Measurements from ENCODE around the gene HSPA12B.

Gene HSPA12B

DNA sequence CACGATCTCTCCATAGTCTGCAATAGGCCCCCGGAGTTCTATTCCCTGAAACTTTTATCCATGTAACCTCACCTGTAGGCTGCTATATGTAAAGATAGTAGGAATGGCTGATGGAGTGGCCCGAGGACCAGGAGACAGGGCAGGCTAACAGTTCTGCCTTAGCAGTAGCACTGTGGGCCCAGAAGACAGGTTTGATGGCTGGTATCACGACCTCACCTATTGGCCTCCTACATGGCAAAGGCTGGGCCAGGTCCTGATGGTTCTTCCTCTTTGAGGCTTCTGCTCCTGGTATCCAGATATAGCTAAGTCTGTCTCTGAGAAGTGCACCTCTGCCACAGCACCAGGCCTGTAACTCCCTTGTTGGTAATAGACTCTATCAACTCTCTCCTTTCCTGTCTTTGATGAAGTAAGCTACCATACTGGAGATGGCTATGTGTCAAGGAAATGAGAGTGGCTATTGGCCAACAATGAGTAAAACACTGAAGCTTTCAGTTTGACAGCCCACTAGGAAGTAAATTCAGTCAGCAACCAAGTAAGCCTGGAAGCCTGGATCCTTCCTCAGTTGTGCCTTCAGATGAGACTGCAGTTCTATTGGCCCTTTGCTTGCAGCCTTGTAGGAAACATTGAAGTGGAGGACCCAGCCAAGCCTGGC is 43.1 kb downstream of the HSPA12B start (continued):
- TF ChIP-seq, protein P1, sequence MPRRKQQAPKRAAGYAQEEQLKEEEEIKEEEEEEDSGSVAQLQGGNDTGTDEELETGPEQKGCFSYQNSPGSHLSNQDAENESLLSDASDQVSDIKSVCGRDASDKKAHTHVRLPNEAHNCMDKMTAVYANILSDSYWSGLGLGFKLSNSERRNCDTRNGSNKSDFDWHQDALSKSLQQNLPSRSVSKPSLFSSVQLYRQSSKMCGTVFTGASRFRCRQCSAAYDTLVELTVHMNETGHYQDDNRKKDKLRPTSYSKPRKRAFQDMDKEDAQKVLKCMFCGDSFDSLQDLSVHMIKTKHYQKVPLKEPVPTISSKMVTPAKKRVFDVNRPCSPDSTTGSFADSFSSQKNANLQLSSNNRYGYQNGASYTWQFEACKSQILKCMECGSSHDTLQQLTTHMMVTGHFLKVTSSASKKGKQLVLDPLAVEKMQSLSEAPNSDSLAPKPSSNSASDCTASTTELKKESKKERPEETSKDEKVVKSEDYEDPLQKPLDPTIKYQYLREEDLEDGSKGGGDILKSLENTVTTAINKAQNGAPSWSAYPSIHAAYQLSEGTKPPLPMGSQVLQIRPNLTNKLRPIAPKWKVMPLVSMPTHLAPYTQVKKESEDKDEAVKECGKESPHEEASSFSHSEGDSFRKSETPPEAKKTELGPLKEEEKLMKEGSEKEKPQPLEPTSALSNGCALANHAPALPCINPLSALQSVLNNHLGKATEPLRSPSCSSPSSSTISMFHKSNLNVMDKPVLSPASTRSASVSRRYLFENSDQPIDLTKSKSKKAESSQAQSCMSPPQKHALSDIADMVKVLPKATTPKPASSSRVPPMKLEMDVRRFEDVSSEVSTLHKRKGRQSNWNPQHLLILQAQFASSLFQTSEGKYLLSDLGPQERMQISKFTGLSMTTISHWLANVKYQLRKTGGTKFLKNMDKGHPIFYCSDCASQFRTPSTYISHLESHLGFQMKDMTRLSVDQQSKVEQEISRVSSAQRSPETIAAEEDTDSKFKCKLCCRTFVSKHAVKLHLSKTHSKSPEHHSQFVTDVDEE (CRISPR knock-in tag; IDR thresholded peaks at IDR 0.05) = no peak
- TF ChIP-seq ZNF565 (CRISPR knock-in tag; conservative IDR thresholded peaks at IDR 0.05; ENCODE audit: low read depth) (no peak), ZNF8 (CRISPR knock-in tag; IDR thresholded peaks at IDR 0.05) (no peak), RARB (CRISPR knock-in tag; IDR thresholded peaks at IDR 0.05) (no peak), SNAI2 (CRISPR knock-in tag; IDR thresholded peaks at IDR 0.05) (no peak)
- TF ChIP-seq, protein P2, sequence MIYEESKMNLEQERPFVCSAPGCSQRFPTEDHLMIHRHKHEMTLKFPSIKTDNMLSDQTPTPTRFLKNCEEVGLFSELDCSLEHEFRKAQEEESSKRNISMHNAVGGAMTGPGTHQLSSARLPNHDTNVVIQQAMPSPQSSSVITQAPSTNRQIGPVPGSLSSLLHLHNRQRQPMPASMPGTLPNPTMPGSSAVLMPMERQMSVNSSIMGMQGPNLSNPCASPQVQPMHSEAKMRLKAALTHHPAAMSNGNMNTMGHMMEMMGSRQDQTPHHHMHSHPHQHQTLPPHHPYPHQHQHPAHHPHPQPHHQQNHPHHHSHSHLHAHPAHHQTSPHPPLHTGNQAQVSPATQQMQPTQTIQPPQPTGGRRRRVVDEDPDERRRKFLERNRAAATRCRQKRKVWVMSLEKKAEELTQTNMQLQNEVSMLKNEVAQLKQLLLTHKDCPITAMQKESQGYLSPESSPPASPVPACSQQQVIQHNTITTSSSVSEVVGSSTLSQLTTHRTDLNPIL (CRISPR knock-in tag; IDR thresholded peaks at IDR 0.05; ENCODE audit: low read depth) = no peak

DNA sequence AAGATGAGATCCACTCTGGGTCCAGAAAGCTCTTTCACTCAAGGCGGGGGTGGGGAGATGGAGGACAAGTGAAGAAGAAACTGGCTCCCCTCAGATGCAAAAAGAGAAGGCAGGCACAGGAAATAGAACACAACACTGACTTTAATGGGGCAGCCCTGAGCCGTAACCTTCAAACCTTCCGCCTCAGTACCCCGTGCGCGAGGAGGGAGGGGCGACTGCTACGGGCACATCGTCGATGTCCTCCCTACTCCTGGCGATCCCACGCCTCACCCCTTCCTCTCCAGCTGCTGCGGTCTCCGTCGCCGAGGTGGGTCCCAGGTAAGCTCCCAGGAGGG is 44.9 kb downstream of the HSPA12B start:
- no peak for ATAC-seq
- no peak for TF ChIP-seq PPARA (CRISPR knock-in tag; IDR thresholded peaks at IDR 0.05; ENCODE audit: borderline replicate concordance)
- no peak for TF ChIP-seq ZNF70 (CRISPR knock-in tag; IDR thresholded peaks at IDR 0.05)
- TF ChIP-seq ZNF8 (CRISPR knock-in tag; IDR thresholded peaks at IDR 0.05) = no peak
- no peak for TF ChIP-seq ARNTL (CRISPR knock-in tag; IDR thresholded peaks at IDR 0.05; ENCODE audit: borderline replicate concordance, low read depth)
- TF ChIP-seq, protein P3, sequence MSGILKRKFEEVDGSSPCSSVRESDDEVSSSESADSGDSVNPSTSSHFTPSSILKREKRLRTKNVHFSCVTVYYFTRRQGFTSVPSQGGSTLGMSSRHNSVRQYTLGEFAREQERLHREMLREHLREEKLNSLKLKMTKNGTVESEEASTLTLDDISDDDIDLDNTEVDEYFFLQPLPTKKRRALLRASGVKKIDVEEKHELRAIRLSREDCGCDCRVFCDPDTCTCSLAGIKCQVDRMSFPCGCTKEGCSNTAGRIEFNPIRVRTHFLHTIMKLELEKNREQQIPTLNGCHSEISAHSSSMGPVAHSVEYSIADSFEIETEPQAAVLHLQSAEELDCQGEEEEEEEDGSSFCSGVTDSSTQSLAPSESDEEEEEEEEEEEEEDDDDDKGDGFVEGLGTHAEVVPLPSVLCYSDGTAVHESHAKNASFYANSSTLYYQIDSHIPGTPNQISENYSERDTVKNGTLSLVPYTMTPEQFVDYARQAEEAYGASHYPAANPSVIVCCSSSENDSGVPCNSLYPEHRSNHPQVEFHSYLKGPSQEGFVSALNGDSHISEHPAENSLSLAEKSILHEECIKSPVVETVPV (CRISPR knock-in tag; IDR thresholded peaks at IDR 0.05) = no peak
- TF ChIP-seq, protein P4, sequence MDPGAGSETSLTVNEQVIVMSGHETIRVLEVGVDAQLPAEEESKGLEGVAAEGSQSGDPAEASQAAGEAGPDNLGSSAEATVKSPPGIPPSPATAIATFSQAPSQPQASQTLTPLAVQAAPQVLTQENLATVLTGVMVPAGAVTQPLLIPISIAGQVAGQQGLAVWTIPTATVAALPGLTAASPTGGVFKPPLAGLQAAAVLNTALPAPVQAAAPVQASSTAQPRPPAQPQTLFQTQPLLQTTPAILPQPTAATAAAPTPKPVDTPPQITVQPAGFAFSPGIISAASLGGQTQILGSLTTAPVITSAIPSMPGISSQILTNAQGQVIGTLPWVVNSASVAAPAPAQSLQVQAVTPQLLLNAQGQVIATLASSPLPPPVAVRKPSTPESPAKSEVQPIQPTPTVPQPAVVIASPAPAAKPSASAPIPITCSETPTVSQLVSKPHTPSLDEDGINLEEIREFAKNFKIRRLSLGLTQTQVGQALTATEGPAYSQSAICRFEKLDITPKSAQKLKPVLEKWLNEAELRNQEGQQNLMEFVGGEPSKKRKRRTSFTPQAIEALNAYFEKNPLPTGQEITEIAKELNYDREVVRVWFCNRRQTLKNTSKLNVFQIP (CRISPR knock-in tag; IDR thresholded peaks at IDR 0.05; ENCODE audit: borderline replicate concordance, low read depth) = no peak
- TF ChIP-seq BACH2 (CRISPR knock-in tag; IDR thresholded peaks at IDR 0.05; ENCODE audit: borderline replicate concordance) = no peak
- no peak for TF ChIP-seq ZC3H10 (CRISPR knock-in tag; IDR thresholded peaks at IDR 0.05)
- TF ChIP-seq GLIS3 (CRISPR knock-in tag; IDR thresholded peaks at IDR 0.05) = no peak
- no peak for TF ChIP-seq OSR1 (CRISPR knock-in tag; IDR thresholded peaks at IDR 0.05)
- TF ChIP-seq ZFP3 (CRISPR knock-in tag; IDR thresholded peaks at IDR 0.05) = no peak
- TF ChIP-seq ZFP30 (CRISPR knock-in tag; IDR thresholded peaks at IDR 0.05) = no peak
- TF ChIP-seq, protein P1 (CRISPR knock-in tag; IDR thresholded peaks at IDR 0.05) = no peak
- TF ChIP-seq ISL1 (CRISPR knock-in tag; IDR thresholded peaks at IDR 0.05) = no peak
- TF ChIP-seq, protein P5, sequence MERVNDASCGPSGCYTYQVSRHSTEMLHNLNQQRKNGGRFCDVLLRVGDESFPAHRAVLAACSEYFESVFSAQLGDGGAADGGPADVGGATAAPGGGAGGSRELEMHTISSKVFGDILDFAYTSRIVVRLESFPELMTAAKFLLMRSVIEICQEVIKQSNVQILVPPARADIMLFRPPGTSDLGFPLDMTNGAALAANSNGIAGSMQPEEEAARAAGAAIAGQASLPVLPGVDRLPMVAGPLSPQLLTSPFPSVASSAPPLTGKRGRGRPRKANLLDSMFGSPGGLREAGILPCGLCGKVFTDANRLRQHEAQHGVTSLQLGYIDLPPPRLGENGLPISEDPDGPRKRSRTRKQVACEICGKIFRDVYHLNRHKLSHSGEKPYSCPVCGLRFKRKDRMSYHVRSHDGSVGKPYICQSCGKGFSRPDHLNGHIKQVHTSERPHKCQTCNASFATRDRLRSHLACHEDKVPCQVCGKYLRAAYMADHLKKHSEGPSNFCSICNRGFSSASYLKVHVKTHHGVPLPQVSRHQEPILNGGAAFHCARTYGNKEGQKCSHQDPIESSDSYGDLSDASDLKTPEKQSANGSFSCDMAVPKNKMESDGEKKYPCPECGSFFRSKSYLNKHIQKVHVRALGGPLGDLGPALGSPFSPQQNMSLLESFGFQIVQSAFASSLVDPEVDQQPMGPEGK (CRISPR knock-in tag; IDR thresholded peaks at IDR 0.05; ENCODE audit: borderline replicate concordance) = no peak
- TF ChIP-seq TCF4 (CRISPR knock-in tag; IDR thresholded peaks at IDR 0.05; ENCODE audit: borderline replicate concordance) = no peak
- no peak for TF ChIP-seq ESRRG (CRISPR knock-in tag; IDR thresholded peaks at IDR 0.05)
- no peak for TF ChIP-seq CSDC2 (CRISPR knock-in tag; IDR thresholded peaks at IDR 0.05)

Measured in SK-N-SH treated with all-trans-retinoic acid at 6 μM for 48 hours (cell line).